ENCODE results near the gene UNC13A.

Gene UNC13A

DNA sequence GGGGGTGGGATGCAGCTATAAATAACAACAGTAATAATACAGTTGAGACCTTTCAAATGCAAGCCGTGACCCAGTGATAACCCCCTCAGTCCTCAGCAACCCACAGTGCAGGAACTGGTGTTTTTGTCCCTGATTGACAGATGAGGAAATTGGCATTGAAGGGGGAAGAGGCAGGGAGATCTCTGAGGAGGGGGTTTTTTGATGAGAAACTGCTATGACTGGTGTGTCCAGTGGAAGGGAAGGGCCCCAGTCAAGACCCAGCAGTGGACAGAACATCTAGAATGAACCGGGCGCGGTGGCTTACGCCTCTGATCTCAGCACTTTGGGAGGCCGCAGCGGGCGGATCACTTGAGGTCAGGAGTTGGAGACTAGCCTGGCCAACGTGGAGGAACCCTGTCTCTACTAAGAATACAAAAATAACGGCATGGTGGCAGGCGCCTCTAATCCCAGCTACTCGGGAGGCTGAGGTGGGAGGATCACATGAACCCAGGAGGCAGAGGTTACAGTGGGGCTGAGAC, 33.0 kb upstream of the UNC13A start:
- no peak for DNase-seq (ENCODE audit: low spot score in 2 of 2)
- peaks cover 32% of the 10 kb centered on the region for H3K36me3 ChIP-seq (replicated peaks)
- peak overlapping the region; percentile 79; the same call in 1 of the 2 replicates for H3K4me3 ChIP-seq
- in situ Hi-C loops (cut with MboI; ENCODE audit: low sequenced_read_pairs) = no loop called here
- H3K4me1 ChIP-seq = peaks cover 9% of the 10 kb centered on the region
- H3K9me3 ChIP-seq = 0 out of 2 replicates have a peak, but pooled peaks cover 2% of the 10 kb centered on the region
- H3K27me3 ChIP-seq (ENCODE audit: low read depth) = peaks cover 2% of the 10 kb centered on the region; the same call in 1 of the 2 replicates

DNA sequence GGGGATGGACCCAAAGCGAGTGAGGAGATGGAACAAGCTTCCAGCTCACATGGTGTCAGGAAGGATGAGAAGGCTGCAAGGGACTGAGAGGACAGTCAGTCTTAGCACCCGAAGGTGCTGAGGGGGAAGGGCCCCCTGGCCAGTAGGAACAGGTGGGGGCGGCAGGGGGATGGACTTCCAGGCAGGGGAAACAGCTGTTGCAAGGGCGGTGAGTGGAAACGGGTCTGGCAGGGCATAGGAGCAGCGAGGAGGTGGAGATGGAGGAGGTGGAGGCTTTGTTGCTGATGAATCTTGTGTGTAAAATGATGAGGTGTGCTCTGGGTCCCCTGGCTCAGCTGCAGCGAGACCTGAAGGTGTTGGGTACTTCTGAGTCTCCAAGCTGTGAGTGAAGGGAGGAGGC, 32.3 kb upstream of the UNC13A start:
- in situ Hi-C loops (cut with MboI; ENCODE audit: low sequenced_read_pairs) = no loop called here
- Histone ChIP-seq H3K36me3 (replicated peaks) (peaks cover 24% of the 10 kb centered on the region), H3K4me1 (peaks cover 9% of the 10 kb centered on the region), H3K4me3 (peak overlapping the region; percentile 79), H3K9me3 (0 out of 2 replicates have a peak, but pooled peaks cover 2% of the 10 kb centered on the region), H3K27me3 (ENCODE audit: low read depth) (peaks cover 2% of the 10 kb centered on the region; the same call in 1 of the 2 replicates)
- DNase-seq (ENCODE audit: low spot score in 2 of 2) = no peak

DNA sequence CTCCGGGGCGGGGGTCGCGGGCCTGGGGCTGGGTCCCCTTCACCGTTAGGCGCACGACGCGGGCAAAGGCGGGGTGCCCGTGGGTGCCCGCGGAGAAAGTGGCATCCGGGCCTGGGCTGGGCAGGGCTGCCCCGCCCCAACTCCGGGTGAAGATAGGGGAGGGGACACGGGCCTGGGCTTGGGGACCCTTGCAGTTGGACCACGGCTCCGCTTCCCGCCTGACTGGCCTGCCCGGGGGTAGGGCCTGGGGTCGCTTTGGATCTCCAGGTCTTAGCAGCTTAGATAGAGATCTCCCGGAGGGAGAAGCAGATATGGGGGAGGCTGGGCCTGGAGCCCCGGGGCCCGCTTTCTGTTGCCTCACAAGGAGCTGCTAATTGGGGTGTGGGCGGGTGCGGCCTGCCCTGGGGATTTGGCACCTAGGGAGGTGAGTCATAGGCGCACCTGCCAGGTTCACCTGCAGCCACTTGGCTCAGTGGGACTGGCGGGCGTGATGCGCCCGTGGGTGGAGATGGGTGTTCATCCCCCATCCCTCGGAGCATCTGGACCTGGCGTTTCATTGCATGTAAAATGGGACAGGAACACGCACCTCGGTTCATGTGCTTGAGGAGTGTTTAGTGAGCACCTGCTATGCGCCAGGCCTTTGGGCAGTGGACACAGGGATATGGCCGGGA, 31.7 kb upstream of the UNC13A start:
- H3K4me3 ChIP-seq = peak overlapping the region; percentile 79
- H3K27me3 ChIP-seq (ENCODE audit: low read depth) = peaks cover 2% of the 10 kb centered on the region; the same call in 1 of the 2 replicates
- peaks cover 9% of the 10 kb centered on the region for H3K4me1 ChIP-seq
- H3K9me3 ChIP-seq = 0 out of 2 replicates have a peak, but pooled peaks cover 2% of the 10 kb centered on the region
- H3K36me3 ChIP-seq (replicated peaks) = peaks cover 19% of the 10 kb centered on the region
- in situ Hi-C loops (cut with MboI; ENCODE audit: low sequenced_read_pairs) = no loop called here
- no peak for DNase-seq (ENCODE audit: low spot score in 2 of 2)

DNA sequence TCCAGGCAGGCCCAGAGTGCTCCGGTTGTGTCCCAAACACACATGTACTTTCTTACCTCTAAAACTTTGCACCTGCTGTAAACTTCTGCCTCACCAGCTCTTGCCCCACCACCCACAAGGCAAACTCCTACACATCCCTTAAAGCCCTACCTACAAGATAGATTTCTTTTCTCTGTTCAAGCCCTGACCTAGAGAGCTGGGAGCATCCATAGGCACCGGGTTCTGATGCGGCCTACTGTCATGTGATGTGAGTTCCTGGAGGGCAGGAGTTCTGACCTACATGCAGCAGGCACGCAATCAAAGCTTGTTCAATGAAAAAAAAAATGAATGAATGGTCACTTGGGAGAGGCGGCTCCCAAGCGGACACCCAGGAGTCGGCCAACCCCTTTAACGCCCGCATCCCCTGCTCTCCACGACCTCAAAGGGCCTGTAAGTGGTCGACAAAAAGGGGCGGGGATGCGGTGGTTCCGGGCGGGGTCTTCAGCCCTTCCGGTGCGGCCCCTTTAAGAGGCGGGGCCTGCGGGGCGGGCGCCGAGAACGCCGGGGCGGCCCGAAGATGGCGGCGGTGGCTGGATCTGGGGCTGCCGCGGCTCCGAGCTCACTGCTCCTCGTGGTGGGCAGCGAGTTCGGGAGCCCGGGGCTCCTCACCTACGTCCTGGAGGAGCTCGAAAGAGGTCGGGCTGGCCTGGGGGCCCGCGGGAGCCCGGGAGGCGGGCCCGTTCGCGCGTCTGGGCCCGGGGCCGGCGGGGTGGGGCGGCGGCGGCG, 31.0 kb upstream of the UNC13A start, which contains the start of gene MAP1S:
Gene MAP1S (plus strand): TSS at position 534 of the 765 bp plus-strand sequence. CDS start 23 bp downstream, at position 557.
- in situ Hi-C loops (cut with MboI; ENCODE audit: low sequenced_read_pairs) = no loop called here

DNA sequence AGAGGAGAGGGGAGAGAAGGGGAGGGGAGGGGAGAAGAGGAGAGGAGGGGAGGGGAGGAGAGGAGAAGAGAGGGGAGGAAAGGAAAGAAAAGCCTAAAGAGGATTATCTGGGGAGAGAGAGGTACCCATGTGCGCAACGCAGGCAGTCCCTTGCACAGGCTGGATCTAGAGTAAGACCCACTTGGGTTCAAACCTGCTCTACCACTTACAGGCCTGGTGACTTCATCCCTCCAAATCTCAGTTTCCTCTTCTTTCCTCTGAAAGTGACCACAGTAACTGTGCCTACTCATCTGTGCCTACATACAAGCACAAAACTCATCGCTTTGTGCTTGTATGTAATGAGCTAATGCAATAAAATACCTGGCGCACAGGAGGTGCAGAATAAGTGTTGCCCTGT, 30.4 kb upstream of the UNC13A start:
- H3K4me3 ChIP-seq = peak overlapping the region; percentile 79
- peaks cover 9% of the 10 kb centered on the region for H3K4me1 ChIP-seq
- H3K27me3 ChIP-seq (ENCODE audit: low read depth) = peaks cover 2% of the 10 kb centered on the region; the same call in 1 of the 2 replicates
- no peak for DNase-seq (ENCODE audit: low spot score in 2 of 2)
- 0 out of 2 replicates have a peak, but pooled peaks cover 2% of the 10 kb centered on the region for H3K9me3 ChIP-seq
- in situ Hi-C loops (cut with MboI; ENCODE audit: low sequenced_read_pairs) = no loop called here
- peaks cover 9% of the 10 kb centered on the region for H3K36me3 ChIP-seq (replicated peaks)

More for the DNA sequence above, 31.0 kb upstream of the UNC13A start, which contains the start of gene MAP1S:
- peaks cover 2% of the 10 kb centered on the region; the same call in 1 of the 2 replicates for H3K27me3 ChIP-seq (ENCODE audit: low read depth)
- H3K36me3 ChIP-seq (replicated peaks) = peaks cover 13% of the 10 kb centered on the region
- peak within 1 kb of the TSS; percentile 79 for H3K4me3 ChIP-seq
- DNase-seq (ENCODE audit: low spot score in 2 of 2) = peak; percentile 67 to 92
- H3K4me1 ChIP-seq = peaks cover 9% of the 10 kb centered on the region
- 0 out of 2 replicates have a peak, but pooled peaks cover 2% of the 10 kb centered on the region for H3K9me3 ChIP-seq

DNA sequence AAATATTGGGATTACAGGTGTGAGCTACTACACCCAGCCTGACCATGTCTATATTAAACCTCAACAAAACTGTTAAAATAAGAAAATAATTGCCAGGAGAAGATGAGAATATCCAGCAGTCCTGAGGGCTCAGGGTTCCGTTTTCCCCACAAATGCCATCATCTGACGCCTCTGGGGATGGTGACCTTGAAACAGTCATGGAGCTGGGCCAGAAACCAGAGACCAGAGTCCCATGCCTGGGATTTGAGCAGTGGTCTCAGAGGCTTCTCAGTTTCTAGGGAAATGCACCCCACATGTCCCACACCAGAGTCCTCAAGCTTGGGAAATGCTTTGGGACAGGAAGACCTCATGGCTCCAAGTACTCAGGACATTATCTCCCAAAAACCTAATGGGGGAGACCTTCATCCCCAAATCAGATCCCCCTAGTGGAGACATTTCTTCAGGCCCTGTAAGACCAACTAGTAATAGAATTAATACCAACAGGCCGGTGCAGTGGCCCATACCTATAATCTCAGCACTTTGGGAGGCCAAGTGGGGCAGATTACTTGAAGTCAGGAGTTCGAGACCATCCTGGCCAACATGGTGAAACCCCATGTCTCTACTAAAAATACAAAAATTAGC, 28.3 kb upstream of the UNC13A start:
- in situ Hi-C loops (cut with MboI; ENCODE audit: low sequenced_read_pairs) = no loop called here
- Histone ChIP-seq H3K9me3 (0 out of 2 replicates have a peak, but pooled peaks cover 2% of the 10 kb centered on the region), H3K36me3 (replicated peaks) (peaks cover 6% of the 10 kb centered on the region), H3K27me3 (ENCODE audit: low read depth) (peaks cover 2% of the 10 kb centered on the region; the same call in 1 of the 2 replicates), H3K4me3 (no peak overlapping the region), H3K4me1 (peaks cover 9% of the 10 kb centered on the region)
- no peak for DNase-seq (ENCODE audit: low spot score in 2 of 2)

DNA sequence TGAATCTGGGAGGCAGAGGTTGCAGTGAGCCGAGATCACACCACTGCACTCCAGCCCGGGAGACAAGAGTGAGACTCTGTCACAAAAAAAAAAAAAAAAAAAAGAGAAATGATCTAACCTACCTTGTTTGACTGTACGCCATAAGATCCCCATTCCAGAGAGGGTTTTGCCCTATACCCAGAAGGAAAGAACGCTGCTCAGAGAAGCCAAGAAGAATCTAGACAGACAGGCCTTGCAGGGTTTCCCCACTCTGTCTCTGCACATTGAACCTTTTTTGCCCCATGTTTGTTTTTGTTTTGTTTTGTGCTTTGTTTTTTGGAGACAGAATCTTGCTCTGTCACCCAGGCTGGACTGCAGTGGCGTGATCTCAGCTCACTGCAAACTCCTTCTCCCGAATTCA, 23.7 kb upstream of the UNC13A start:
- no peak overlapping the region for H3K4me3 ChIP-seq
- no peaks in the 10 kb centered on the region for H3K4me1 ChIP-seq
- no peaks in the 10 kb centered on the region for H3K27me3 ChIP-seq (ENCODE audit: low read depth)
- H3K36me3 ChIP-seq (replicated peaks) = no peaks in the 10 kb centered on the region
- H3K9me3 ChIP-seq = no peaks in the 10 kb centered on the region
- in situ Hi-C loops (cut with MboI; ENCODE audit: low sequenced_read_pairs) = no loop called here
- no peak for DNase-seq (ENCODE audit: low spot score in 2 of 2)

DNA sequence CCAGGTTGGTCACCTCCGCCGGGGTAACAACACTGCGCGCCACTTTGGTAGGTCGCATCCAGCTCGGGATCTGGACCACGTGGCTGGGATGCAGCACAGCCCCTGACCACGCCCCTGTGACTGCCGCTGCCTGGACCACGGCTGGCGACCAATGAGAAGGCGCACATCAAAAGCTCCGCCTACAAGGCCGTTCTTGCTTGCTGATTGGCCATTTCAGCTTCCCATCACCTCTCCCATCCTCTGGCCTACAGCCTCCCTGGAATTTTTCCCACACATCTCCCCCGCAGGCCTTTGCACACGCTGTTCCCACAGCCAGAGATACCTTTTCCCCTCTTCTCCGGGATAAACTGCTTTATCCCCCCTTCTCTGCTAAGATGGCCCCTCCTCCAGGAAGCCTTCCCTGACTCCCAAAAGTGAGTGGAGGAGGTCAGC, 18.6 kb upstream of the UNC13A start:
- peak; percentile 32 to 77 for DNase-seq (ENCODE audit: low spot score in 2 of 2)
- in situ Hi-C loops (cut with MboI; ENCODE audit: low sequenced_read_pairs) = no loop called here
- no peaks in the 10 kb centered on the region for H3K36me3 ChIP-seq (replicated peaks)
- H3K27me3 ChIP-seq (ENCODE audit: low read depth) = no peaks in the 10 kb centered on the region
- H3K4me3 ChIP-seq = no peak overlapping the region
- no peaks in the 10 kb centered on the region for H3K4me1 ChIP-seq
- no peaks in the 10 kb centered on the region for H3K9me3 ChIP-seq

DNA sequence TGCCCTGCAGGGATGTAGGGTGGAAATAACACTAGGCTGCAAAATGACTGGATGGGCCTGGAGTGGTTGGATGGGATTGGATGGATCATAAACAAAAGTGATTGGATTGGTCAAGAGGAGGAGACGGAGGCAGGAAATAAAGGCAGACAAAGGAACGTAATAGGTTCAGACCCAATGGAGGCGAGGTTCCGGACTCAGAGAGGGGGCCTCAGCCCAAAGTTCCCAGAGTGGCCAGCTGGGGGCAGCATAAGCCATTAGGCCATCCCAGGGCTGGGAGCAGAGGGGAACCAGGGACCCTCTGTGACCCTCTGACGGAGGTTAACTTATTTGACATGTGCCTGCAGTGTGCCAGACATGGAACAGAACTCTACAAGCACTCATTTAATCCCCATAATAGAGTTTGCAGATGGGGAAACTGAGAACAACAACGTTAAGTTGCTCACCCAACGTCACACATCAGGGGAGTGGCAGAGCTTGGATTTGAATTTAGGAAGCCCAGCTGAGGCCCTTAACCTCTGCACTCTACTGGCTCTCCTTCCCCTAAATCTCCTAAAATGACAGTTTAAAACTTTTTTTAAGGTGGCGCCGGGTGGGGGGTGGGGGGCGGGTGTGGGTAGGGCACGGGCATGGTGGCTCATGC, 15.8 kb upstream of the UNC13A start:
- no peak overlapping the region for H3K4me3 ChIP-seq
- in situ Hi-C loops (cut with MboI; ENCODE audit: low sequenced_read_pairs) = no loop called here
- H3K27me3 ChIP-seq (ENCODE audit: low read depth) = peaks cover 4% of the 10 kb centered on the region
- no peaks in the 10 kb centered on the region for H3K36me3 ChIP-seq (replicated peaks)
- DNase-seq (ENCODE audit: low spot score in 2 of 2) = peak in 1 of 2 experiments; percentile 81
- no peaks in the 10 kb centered on the region for H3K4me1 ChIP-seq
- H3K9me3 ChIP-seq = no peaks in the 10 kb centered on the region

DNA sequence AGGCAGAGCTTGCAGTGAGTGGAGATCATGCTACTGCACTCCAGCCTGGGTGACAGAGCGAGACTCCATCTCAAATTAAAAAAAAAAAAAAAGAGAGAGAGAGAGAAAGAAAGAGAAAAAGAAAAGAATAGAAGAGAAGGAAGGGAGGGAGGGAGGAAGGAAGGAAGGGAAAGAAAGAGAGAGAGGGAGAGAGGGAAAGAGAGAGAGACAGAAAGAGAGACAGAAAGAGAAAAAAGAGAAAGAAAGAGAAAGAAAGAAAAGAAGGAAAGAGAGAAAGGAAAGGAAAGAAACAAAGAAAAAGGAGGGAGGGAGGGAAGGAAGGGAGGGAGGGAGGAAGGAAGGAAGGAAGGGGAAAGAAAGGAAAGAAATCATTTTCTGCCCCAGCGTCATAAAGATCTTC, 7.0 kb upstream of the UNC13A start:
- H3K27me3 ChIP-seq (ENCODE audit: low read depth) = peaks cover 32% of the 10 kb centered on the region
- in situ Hi-C loops (cut with MboI; ENCODE audit: low sequenced_read_pairs) = no loop called here
- no peaks in the 10 kb centered on the region for H3K36me3 ChIP-seq (replicated peaks)
- no peak overlapping the region for H3K4me3 ChIP-seq
- no peaks in the 10 kb centered on the region for H3K4me1 ChIP-seq
- DNase-seq (ENCODE audit: low spot score in 2 of 2) = no peak
- no peaks in the 10 kb centered on the region for H3K9me3 ChIP-seq

DNA sequence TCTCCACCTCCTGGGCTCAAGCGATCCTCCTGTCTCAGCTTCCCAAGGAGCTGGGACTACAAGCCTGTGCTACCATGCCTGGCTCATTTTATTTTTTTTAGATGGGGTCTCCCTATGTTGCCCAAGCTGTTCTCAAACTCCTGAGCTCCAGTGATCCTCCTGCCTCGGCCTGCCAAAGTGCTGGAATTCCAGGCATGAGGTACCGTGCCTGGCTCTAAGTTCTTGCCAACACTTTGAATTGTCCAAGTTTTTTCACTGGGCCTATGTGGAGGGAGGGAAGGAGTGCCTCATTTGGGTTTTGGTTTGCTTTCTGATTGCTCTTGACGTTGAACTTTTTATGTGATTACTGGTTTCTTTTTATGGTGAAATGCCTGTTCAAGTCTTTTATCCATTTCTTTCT, 4.4 kb upstream of the UNC13A start:
- H3K4me3 ChIP-seq = no peak overlapping the region
- no peaks in the 10 kb centered on the region for H3K4me1 ChIP-seq
- peaks cover 25% of the 10 kb centered on the region for H3K27me3 ChIP-seq (ENCODE audit: low read depth)
- no peak for DNase-seq (ENCODE audit: low spot score in 2 of 2)
- no peaks in the 10 kb centered on the region for H3K36me3 ChIP-seq (replicated peaks)
- in situ Hi-C loops (cut with MboI; ENCODE audit: low sequenced_read_pairs) = no loop called here
- H3K9me3 ChIP-seq = no peaks in the 10 kb centered on the region

DNA sequence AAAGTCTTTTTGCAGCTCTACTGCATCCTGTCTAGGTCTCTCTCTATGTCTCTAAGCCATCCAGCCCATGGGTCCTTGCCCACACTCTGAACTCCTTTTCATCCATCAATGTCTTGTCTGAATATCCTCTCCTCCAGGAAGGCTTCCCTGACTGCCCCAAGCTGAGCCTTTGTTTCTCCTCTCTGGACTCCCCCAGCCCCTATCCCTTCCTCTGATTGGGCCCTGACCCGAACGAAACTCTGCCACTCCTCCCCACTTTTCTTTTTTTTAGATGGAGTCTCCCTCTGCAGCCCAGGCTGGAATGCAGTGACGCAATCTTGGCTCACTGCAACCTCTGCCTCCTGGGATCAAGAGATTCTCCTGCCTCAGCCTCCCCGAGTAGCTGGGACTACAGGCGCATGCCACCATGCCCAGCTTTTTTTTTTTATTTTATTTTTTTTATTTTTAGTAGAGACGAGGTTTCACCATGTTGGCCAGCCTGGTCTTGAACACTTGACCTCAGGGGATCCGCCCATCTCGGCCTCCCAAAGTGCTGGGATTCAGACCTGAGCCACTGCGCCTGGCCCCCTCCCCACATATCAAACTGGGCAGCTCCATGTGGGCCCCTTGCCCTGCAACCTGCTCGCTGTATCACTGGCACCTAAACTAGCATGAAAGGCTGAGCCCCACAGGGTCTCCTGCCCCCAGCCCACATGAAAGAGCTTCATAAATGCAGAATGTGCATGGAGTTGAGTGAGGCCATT, 870 bp upstream of the UNC13A start:
- in situ Hi-C loops (cut with MboI; ENCODE audit: low sequenced_read_pairs) = no loop called here
- no peak for DNase-seq (ENCODE audit: low spot score in 2 of 2)
- Histone ChIP-seq H3K36me3 (replicated peaks) (no peaks in the 10 kb centered on the region), H3K9me3 (no peaks in the 10 kb centered on the region), H3K27me3 (ENCODE audit: low read depth) (peaks cover 20% of the 10 kb centered on the region), H3K4me3 (no peak overlapping the region), H3K4me1 (no peaks in the 10 kb centered on the region)
